ENCODE measurements around the gene FAM83E. TPM values are rescaled to one million over a fixed set of nuclear protein-coding genes. Genes with fewer than 3 reads are reported as not detected.

FAM83E gene
- total RNA-seq, 1 experiment from 2014 or later = 12.3 TPM

DNA sequence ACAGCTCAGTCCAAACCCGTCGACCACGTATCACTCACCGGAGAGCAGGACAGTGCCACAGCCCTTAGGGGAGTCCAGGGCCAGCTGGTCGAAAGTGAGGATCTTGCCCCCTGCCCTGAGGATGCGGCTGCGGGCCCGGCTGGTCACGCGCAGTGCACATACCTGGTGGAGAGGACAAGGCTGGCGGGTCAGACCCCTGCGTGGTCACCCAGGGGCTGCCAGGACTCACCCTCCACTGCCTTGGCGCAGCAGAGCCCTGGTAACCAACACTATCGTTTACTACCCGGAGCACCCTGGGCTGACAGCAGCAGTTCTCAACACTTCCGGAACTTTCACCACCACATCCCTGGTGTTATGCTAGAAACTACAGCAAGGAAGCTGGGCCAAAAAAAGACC lies 1.2 kb upstream of the FAM83E start:
- BruUV-seq (replicated peaks) = no TSS peak
- CTCF ChIA-PET = no interaction called here
- TF ChIP-seq, protein P1, sequence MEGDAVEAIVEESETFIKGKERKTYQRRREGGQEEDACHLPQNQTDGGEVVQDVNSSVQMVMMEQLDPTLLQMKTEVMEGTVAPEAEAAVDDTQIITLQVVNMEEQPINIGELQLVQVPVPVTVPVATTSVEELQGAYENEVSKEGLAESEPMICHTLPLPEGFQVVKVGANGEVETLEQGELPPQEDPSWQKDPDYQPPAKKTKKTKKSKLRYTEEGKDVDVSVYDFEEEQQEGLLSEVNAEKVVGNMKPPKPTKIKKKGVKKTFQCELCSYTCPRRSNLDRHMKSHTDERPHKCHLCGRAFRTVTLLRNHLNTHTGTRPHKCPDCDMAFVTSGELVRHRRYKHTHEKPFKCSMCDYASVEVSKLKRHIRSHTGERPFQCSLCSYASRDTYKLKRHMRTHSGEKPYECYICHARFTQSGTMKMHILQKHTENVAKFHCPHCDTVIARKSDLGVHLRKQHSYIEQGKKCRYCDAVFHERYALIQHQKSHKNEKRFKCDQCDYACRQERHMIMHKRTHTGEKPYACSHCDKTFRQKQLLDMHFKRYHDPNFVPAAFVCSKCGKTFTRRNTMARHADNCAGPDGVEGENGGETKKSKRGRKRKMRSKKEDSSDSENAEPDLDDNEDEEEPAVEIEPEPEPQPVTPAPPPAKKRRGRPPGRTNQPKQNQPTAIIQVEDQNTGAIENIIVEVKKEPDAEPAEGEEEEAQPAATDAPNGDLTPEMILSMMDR (conservative IDR thresholded peaks at IDR 0.05) = no peak
- no peak for TF ChIP-seq EZH2 (IDR thresholded peaks at IDR 0.05; ENCODE audit: low read depth)

DNA sequence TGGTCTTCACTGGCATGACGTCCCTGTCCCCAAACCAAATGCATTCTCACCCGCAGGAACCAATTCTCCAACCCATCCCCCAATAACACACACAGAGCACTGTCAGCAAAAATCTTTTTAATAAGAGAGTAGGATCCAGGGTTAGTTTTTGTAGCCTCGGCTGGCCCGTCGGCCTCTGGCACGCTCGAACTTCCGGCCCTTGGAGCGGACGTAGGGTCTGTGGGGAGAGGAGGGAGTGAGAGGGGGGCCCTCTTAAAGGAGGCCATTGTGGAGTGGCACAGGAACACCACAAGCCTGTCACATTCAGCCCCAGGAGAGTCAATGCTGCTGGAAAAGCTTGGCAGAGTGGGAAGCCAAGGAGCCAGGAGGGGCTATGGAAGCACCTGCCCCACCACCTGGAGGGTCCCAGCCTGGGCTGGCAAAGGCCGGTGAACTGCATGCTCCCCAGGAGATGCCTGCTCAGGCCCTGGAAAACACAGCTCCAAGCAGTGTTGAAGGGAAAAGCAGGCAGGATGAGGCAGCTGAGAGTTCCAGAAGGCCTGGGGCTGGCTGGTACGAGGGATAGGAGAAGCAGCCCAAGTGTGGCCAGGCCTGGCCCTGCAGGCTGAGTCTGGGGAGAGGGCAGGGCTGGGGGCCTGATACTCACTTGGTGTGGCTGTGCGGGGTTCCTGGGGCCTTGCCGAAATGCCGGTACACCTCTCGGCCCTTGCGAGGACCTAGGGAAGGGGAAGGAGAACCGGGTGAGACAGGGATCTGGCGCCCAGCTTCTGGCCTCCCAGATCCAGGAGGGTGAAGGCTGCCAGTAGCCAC lies 560 bp upstream of the FAM83E start:
- Histone ChIP-seq H3K9me2 (ENCODE audit: insufficient read depth) (no peaks in the 10 kb centered on the region), H3K4me1 (replicated peaks; ENCODE audit: insufficient read depth) (peaks cover 49% of the 10 kb centered on the region), H3K36me3 (ENCODE audit: low read depth) (peaks cover 35% of the 10 kb centered on the region), H2AFZ (no peak overlapping the region), H3K9me3 (ENCODE audit: insufficient read depth, low read depth) (no peaks in the 10 kb centered on the region), H3K4me3 (peak overlapping the region; percentile 92), H4K20me1 (ENCODE audit: insufficient read depth) (peaks cover 34% of the 10 kb centered on the region), H3F3A (ENCODE audit: insufficient read depth, low read depth) (peaks cover 78% of the 10 kb centered on the region), H3K27ac (peak overlapping the region; percentile 91), H3K4me2 (peak overlapping the region; percentile 94), H3K79me2 (ENCODE audit: low read depth) (peaks cover 48% of the 10 kb centered on the region), H3K27me3 (ENCODE audit: insufficient read depth, low read depth) (no peaks in the 10 kb centered on the region)
- DNase-seq = no peak
- no TSS peak for BruUV-seq (replicated peaks)
- ChIA-PET POLR2A (ENCODE audit: unreplicated experiment) (no interaction called here), CTCF (interaction anchor here (1.8 kb wide), 1 partner anchor 26 kb away, joined by 5 read pairs; no protein-coding TSS in a partner anchor)
- no peak for TF ChIP-seq EZH2 (IDR thresholded peaks at IDR 0.05; ENCODE audit: low read depth)
- TF ChIP-seq, protein P1 (conservative IDR thresholded peaks at IDR 0.05) = no peak
- intact Hi-C loops (cut with micrococcal nuclease; ENCODE audit: unreplicated experiment) = loop anchor here (2.0 kb wide), 1 partner anchor 27 kb away; no protein-coding TSS in a partner anchor

More for the DNA sequence above, 1.2 kb upstream of the FAM83E start:
- POLR2A ChIA-PET (ENCODE audit: unreplicated experiment) = no interaction called here
- intact Hi-C loops (cut with micrococcal nuclease; ENCODE audit: unreplicated experiment) = no loop called here
- peak overlapping the region; percentile 94 for H3K4me2 ChIP-seq
- no peaks in the 10 kb centered on the region for H3K27me3 ChIP-seq (ENCODE audit: insufficient read depth, low read depth)
- H3K27ac ChIP-seq = peak overlapping the region; percentile 91
- H3K4me1 ChIP-seq (replicated peaks; ENCODE audit: insufficient read depth) = peaks cover 49% of the 10 kb centered on the region
- H4K20me1 ChIP-seq (ENCODE audit: insufficient read depth) = peaks cover 34% of the 10 kb centered on the region
- peak overlapping the region; percentile 92; the same call in 1 of the 2 replicates for H3K4me3 ChIP-seq
- no peaks in the 10 kb centered on the region for H3K9me3 ChIP-seq (ENCODE audit: insufficient read depth, low read depth)
- H3K36me3 ChIP-seq (ENCODE audit: low read depth) = peaks cover 35% of the 10 kb centered on the region
- H3F3A ChIP-seq (ENCODE audit: insufficient read depth, low read depth) = peaks cover 78% of the 10 kb centered on the region
- H2AFZ ChIP-seq = no peak overlapping the region
- no peak for DNase-seq
- H3K79me2 ChIP-seq (ENCODE audit: low read depth) = peaks cover 48% of the 10 kb centered on the region
- H3K9me2 ChIP-seq (ENCODE audit: insufficient read depth) = no peaks in the 10 kb centered on the region

DNA sequence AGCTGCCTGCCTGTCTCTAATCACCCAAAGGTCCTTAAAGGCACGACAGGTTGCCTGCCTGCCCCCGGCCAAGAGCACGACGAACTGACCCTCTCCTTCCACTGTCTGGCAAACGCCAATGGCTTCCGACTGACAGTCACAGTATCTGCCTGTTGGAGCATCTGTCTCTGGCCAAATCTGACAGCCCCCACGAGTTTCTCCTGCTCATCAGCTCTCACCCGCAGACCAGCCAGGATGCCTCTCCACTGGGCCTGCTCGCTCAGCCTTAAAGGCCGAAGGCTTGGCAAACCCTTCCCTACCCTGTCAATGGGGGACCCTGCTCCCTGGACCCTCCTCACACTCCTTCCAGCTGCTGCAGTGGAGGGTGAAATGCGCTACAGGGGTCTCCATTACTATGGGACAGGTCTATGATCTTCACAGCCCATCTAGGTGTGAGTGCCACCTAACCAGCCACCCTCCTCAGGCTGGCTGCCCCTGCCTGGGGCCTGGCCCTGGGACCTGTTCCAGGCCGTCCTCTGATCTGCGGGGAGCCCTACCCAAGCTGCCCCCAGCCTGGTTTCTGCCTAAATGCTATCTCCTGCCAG lies 932 bp downstream of the FAM83E start:
- Histone ChIP-seq H3K79me2 (ENCODE audit: low read depth) (peaks cover 38% of the 10 kb centered on the region), H3K36me3 (ENCODE audit: low read depth) (peaks cover 35% of the 10 kb centered on the region), H3K9me3 (ENCODE audit: insufficient read depth, low read depth) (no peaks in the 10 kb centered on the region), H2AFZ (no peak overlapping the region), H3F3A (ENCODE audit: insufficient read depth, low read depth) (peaks cover 68% of the 10 kb centered on the region), H3K4me3 (peak overlapping the region; percentile 92; the same call in 1 of the 2 replicates), H3K4me2 (peak overlapping the region; percentile 94), H3K9me2 (ENCODE audit: insufficient read depth) (no peaks in the 10 kb centered on the region), H3K4me1 (replicated peaks; ENCODE audit: insufficient read depth) (peaks cover 42% of the 10 kb centered on the region), H3K27me3 (ENCODE audit: insufficient read depth, low read depth) (no peaks in the 10 kb centered on the region), H3K27ac (peak overlapping the region; percentile 91), H4K20me1 (ENCODE audit: insufficient read depth) (peaks cover 34% of the 10 kb centered on the region)
- DNase-seq = no peak
- CTCF ChIA-PET = interaction anchor here (1.8 kb wide), 1 partner anchor 25 kb away, joined by 5 read pairs; no protein-coding TSS in a partner anchor
- intact Hi-C loops (cut with micrococcal nuclease; ENCODE audit: unreplicated experiment) = loop anchor here (2.0 kb wide), 1 partner anchor 25 kb away; no protein-coding TSS in a partner anchor
- TF ChIP-seq EZH2 (IDR thresholded peaks at IDR 0.05; ENCODE audit: low read depth) = no peak
- TF ChIP-seq, protein P1 (conservative IDR thresholded peaks at IDR 0.05) = no peak
- POLR2A ChIA-PET (ENCODE audit: unreplicated experiment) = no interaction called here
- no TSS peak for BruUV-seq (replicated peaks)

Measured in PC-9 (cell line).